COLO668 (cell line): ENCODE data around the gene GDPD5.

Experiments used
- DNase-seq: peaks from one replicate; lab custom pipeline; 2025; ENCODE audit not compliant: unreplicated experiment; lab: John Stamatoyannopoulos, UW

The GDPD5 gene

DNA sequence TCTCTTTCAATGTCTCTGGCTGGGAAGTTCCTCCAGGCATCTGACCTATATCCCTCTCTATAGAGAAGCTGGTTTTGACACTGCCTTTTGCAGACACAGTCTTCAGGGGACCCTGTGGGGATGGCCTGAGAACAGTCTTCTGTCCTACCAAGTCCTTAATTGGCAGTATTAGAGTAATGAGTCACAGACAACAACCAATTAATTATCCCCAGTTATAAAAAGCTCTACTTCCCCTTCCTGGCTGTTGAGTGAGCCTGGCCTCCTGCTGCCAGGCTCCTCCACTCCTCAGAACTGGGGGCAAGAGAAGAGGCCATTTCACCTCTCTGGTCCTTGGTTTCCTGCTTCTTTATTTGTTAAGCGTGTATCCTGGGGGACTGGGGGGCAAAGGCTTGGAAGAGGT is 51.5 kb downstream of the GDPD5 start:
- no peak for DNase-seq

DNA sequence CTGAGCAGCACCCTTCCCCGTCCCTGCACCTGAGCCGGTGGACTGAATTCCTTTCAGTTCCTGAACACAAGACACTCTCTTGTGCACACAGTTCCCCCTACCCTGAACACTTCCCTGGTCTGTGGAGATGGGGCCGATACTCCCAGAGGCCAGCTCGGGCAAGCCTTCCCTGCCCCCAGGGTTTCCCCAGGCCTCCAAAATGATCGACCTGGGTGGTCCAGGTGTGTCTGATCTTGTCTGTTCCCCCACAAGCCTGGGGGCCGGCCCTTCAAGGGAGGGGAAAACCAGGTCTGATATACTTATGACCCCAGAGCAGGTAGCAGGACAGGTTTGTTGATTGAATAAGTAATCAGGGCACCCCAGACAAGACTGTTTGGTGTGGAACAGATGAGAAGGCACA is 52.1 kb downstream of the GDPD5 start:
- no peak for DNase-seq

DNA sequence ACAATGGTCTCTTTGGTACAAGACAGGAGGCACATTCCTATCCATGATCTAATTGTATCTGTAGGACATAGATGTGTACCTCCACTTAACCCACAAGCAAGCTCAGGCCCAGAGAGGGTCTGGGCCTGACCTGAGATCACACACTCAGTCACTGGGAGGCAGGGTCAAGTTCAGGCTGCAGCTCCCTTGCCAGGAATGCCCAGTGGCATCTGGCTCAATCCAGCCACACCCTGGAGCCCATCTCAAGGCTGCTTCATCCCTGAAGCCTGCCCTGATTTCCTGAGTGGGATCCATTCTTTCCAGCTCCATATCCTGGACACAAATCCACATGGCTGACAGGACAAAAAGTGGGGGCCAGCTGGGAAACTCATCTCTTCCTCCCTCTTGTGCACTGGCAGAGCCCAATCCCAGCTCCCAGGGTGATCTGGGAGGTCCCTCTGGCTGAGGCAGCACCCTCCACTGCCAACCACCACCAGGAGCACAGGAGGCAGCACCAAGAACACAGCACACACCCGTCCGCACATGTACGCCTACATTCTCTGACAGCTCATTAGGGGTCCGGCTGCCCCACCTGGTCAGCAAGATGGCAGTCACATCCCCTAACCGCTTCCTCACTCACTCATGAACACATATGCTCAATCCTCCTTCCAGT is 53.5 kb downstream of the GDPD5 start:
- DNase-seq: no peak

DNA sequence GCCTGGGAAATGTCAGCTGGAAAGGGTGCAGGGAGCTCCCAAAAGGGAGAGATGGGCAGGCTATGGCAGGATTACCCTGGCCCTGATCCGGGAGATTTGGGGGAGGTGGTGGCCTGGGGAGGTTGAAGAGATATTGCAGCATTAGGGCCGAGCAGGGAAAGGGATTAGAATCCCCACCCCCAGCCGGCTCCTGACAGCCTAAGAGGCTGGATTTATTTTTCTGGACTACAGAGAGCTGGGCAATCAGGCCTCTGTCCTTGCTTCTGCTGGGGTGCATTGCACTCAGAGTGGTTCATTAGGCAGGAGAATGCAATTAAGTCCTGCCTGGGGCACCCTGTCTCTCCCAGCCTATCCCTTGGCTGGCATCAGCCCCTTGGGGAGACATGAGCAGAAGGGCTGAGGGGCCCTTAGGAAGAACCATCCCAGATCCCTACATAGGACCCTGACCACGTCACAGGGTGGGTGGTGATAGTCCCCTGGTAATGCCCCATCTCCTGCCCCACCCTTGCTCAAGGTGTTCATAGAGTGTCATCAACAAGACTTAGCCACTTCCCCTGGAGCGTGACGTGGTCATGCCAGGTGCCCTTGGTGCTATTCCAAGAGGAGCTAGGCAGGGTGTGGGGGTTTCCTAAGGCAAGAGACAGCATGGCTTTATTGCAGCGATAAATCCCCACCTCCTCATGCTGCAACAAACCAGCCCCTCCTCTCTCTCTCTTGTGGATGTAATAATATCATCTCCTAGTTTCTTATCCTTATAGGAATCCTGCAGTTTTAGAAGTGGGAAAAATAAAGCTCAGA is 54.4 kb downstream of the GDPD5 start:
- no peak for DNase-seq

DNA sequence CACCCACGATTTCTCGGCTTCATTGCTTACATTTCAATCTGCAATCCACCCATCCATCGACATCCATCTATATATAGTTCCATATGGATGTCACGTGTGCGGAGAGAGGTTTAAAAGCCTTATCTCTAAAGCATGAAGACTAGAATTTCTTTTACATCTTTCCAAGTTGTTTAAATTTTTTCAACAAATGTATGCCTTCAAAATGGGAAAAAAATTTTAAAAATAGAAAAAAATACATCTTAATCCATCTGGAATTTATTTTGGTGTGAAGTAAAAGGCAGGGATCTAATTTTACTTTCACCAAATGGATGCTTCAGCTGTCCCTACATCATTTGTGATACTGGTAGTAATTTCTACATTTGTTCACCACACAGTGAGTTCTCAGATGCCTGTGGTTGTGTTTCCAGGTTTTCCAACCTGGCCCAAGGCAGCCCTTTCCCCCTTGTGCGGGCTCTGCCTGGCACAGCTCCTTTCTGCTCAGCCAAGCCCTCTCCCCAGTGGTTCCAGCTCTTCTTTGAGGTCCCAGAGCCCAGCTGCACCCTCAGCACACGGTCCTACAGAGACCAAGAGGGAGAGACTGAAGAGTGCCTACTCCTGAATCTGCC is 55.2 kb downstream of the GDPD5 start:
- DNase-seq: no peak

DNA sequence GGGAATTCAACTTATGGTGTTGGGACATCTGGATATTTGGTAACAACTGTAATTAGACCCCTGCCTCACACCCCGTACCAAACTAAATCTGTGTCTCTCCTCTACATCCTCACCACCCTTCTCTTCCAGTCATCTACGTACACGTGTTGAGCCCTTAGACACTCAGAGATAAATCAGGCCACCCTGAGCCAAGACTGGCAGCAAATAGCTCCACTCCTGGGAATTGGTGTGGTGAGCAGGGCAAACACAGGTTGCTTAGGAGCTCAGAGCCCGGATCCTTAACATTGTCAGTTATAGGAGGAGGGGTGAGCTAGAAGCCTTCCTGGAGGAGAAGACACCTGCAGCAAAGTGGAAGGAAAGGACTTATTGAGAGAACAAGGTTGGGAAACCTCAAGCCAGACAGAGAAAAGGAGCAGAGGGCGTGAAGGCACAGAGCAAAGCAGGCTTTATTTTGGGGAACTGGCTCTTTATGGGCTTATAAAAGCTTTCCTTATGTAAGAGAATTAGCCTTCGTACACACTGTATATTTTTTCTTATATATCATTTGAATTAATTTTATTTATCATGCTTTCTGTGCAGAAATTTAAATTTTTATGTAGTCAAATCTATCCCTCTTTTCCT is 55.8 kb downstream of the GDPD5 start:
- no peak for DNase-seq

DNA sequence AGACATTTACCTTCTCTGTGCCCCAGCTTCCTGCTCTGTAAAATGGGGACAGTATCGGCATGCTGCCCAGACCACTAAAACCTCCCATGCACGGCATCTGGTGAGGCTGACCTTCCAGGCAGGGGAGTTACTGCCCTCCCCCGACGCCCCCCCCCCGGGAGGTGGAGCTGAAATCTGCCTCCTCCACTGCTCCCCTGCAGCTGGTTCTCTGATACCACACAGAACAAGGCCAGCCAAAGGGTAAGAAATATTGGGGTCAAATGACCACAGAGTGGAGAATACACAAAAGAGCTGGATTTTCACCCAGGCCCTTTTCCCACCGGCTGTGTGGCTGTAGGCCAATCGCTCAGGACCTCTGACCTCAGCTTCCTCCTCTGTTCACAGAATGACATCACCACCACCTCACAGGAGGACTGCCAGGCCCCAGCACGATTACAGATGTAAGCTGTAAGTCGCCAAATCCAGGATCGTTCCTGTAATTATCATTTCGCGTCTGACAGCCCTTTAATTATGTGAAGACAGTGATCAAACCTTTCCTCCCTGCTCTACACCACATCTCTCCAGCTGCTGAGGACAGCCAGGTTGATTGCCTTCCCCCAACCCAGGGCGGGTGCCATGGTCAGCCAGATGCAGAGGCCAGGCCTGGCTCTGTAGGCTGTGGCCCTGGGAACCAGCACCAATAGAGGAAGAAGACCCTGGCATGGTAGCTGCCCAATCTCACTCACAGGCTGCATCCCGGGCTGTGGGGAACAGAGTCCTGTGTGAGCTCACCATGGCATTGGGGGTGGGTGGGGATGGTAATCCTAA is 57.0 kb downstream of the GDPD5 start:
- DNase-seq: no peak

DNA sequence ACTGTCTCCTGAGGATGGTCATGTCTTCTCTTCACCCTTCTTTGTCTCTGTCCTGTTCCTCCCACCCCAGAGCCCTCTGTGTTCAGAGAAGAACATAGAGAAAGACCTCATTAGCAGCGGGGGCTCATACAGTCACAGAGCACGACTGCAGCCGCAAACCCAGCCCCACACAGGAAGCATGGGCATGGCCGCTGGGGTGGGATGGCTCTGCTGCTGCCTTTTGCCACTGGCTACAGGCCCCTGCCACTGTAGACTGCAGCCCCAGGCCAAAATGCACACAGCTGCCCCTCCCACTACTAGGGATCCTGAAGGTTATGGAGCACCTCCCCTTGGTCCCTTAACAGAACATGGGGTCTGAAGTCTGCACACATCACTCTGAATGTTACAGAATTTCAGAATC is 57.9 kb downstream of the GDPD5 start:
- no peak for DNase-seq

DNA sequence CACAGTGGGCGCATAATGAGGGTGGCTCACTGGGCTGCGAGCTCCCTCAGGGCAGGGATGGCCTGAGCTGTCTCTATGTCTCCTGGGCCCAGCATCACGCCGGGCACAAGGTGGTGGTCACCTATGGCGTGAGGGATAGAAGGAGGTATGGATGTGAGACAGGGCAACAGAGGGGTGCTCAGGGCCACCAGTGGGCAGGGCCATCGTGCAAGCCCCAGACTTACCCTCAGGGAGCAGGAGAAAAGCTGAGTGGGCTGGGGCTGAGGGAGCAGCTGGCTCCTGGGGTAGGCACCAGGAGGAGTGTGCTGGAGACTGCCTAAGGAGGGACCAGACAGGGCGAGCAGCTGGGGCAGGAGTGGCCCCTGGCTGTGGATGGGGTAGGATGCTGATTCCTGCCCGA is 58.4 kb downstream of the GDPD5 start:
- no peak for DNase-seq

DNA sequence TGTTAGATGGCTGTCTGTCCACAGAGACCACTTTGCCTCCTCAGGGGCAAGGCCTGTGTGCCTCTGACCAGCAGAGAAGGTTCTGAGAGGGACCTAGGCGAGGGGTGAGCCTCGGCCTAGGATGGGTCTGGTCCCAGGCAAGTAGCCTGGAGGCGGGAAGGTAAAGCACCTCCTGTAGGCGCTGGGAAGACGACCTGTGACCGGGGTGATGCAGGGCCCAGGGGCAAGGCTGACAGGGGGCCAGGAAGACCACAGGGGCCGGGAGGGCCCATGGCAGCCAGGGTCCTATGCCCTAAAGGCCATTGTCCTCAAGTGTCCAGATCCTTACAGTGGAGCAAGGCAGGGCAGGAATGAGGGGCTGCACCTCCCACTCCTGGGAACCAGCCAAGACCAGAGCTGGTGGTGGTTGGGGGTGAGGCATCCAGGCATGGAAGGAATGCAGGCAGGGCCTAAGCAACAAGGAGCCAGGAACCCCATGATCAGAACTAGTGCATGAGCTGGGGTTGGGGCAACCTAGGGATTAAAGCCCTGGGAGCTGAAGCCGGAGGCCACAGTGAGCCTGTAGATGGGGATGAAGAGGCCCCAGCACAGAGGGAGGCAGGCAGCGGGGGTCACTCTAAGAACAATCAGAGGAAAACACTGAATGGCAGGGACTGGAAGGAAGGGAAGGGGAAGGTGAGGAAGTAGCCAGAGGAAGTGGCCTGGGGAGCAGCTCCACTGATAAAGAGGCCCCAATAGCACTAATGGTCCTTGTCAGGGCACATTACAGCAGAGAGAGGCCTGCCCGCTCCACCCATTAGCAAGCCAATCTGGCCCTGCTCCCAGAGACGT is 59.8 kb downstream of the GDPD5 start:
- DNase-seq: no peak

DNA sequence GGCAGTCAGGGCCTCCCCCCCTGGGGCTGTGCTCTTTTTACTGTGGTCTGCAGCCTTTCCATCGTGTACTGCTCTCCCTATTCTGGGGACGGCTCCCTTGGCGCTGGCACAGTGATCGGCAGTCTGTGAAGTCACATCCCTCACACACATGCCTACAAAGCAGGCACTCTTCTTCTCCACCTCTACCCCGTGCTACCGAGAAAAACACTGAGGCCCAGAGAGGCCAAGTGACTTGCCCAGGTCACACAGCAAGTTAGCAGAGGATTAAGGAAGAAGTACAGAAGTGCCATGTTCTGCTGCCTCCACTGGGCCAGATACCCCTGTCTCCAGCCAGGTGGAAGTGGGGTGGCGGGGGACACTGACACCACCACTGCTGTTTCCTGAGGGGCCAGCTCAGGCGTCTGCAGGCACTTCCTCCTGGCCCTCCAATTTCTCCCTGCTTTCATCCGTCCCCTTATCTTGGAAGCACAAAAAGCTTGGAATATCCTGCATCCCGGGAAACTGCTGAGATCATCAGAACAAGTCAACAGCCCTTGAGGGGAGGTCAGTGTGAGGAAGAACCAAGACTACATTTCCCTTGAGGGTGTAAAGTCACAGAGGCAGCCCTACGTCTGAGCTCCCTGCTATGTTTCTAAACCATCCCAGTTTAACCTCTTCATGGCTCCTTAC is 62.5 kb downstream of the GDPD5 start:
- no peak for DNase-seq

DNA sequence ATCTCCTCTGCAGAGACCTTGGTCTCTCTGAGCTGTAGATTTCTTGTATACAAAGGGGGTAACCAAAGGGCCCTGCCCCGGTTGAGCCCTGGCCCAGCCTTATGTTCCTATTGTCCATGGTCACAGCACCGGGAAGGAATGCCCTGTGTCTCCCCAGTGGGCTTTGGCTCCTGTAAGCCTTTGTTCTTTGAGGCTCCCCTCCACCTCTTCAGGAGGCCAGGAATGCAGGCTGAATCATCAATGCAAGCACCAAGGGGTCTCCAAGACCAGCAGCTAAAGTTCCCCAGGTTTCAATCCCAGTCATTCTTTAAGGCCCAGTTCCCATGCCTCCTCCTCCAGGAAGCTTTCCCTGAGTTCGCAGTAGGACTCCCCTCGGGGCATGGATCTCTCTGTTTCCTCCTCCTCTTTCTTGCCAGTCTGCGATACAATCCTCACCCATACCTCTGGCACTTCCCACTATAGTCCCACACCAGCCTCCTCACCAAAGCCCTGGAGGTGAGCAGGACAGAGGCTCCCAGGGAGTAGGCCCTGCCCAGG is 63.6 kb downstream of the GDPD5 start:
- DNase-seq: no peak

DNA sequence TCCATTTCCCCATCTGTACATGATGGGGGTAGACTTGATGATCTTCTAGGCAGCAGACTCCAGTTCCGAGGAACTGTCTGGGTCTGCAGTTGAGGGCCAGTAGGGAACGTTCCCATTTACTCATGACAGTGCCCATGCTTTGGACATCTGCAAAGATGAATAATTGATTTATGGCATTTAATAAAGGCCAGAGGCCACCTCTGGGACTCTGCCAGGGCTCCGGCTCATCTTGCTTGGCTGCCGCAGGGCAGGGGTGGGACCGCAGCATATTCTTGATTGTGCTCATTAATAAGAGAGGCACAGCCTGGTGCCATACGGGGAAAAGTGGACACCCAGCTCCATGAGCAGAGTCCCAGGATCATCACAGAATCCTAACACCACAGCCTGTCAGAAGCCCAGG is 64.6 kb downstream of the GDPD5 start:
- no peak for DNase-seq

DNA sequence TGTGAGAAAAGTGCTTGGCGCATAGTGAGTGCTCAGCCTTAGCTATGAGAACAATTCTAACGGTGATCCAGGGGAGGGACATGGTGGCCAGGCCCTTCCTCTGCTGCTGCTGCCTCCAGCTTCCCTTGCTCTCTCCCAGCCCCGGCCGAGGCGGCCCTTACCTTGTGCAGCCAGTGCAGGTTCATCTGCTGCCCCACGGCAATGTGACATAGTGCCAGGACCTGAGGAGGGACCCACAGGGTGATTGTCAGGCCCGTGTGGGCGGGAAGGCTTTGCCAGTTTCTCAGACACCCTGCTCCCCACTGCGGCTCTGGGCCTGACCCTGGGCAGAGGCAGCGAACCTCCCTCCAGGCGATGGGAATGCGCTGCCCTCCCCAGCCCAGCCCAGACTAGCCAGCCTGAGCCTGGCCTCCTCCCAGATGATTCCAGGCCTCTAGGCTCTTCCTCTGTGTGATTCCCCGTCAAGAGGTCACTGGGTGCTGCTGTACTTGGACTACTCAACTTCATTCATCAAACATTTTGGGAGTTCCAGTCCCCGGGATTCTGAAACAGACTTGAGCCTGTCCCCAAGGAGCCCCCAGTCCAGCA is 69.1 kb downstream of the GDPD5 start:
- no peak for DNase-seq

DNA sequence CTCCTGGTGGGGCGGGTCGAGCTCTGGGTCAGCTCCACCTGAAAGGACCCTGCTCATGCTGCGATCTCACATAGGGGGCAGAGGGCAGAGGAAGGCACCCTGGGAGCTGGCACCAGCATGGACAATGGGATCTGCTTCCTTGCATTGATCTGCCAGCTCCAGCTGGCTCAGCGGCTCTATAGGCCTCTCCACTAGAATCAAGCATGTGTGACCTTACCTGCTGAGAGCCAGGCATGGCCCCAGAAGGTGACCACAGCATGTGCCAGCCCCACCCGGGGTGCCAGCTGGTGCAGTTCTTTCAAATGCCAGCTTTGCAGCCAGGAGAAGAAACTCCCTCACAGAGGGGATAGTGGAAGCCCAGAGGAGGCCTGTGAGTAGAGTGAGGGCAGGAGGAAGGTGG is 70.8 kb downstream of the GDPD5 start:
- DNase-seq: no peak

DNA sequence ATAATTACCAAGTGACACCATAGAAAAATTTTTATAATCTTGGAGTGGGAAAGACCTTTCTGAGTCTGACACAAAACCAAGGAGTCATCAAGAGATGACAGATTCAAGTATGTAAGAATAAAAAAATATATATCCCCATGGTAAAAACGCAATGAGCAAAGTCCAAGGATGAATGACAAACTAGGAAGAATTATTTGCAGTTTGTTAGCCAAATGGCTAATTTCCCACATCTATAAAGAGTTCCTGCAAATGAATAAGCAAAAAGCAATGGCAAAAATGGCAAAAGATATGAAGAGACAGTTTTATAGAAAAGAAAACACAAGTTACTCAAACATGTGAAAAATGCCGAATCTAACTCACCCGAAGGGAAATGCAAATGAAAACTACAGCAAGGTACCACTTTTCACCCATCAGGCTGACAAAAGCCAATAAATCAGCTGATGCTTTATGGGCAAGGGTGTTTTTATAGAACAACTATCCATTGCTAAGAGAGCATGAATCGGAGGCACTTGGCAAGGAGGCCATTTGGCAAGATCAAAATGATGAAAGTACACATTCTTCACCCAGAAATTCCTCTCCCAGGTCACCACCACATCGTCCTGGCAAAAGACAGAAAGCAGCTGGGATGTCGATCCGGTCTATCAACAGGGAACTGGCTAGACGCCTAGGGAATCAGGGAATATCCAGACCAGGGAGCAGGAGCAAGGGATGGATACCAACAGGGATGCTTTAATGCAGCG is 71.7 kb downstream of the GDPD5 start:
- no peak for DNase-seq

DNA sequence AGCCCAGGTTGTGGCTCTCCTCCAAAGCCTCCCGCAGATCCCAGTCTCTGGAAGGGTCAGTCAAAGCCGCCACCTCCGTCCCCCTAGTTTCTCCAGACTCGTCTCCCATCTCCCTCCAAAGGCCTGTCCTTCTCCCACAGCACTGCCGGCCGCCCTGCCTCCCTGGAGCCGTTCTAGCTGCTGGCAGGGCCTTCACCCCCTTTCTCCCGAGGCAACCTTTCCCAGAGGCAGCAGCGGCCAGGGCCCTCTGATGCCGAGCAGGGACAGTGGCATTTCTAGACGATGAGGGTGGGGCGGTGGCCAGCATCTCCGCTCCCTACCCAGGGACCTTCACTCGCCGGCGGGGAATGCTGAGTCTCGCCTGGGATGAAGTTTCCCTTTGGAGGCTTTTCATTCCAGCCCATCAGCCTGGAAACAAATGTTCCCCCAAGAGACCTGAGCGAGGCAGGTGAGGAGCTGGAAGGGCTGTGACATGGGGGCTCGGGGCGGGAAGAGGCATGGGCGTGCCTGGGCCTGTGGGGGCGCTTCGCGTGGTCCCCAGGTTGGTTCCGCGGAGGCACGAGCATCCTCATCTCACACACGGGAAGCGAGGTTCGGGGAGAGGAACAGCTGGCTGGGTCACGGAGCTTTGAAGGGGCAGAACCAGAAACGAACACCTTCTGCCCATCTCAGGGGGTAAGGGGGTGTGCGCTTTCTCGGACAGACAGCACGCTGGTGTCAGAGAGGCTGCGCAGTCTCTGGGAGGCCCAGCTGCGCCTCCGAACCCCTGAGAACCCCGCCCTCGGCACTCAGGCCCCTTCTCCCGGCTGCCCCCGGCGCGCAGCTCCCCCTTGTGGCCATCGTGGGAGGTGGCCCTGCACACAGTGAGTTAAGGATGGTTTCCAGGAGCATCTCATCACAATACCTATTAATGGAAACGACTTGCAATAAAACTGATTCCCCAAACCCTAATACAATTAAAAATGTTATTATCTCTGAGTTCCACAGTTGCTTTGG is 74.6 kb downstream of the GDPD5 start:
- DNase-seq: peak; percentile 29
